ENCODE measurements around the gene LMBRD1.

DNA sequence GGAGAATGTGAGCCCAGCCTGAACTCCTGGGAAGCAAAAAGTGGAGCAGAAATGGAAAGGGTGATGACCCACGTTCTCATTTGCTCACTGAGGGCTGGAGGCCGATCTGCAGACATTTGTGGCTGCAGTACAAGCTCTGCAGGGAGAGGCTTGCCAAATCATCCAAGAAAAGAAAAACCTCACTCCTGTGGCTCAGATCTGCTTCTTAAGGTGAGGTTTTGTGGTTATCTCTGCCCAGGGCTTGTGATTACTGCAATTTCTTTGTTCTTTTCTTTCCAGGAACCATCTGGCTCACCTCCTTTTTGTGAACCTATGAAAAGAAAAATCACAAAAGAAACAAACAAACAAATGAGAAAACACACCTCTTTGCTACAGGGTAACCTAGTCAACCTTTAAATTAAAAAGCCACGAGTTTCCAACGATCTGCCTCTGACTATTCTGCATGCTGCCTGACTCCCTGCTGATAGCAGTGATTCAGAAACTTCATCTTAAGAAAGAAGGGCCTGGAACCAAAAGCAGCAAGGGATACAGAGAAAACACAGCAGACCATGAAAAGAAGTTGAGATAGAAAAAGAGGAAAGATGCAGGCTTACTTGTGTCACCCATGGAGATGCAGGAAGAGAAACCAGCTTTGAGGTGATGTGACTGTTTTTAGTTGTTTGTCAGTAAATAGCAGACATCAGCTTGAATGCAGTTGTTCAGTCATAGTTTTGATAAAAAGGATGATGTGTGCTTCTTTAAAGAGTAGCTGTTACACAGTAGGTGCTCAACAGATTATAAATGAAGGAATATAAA is 165.1 kb downstream of the LMBRD1 start:
- TF ChIP-seq SP1 (IDR thresholded peaks at IDR 0.05) (no peak), ARNT (IDR thresholded peaks at IDR 0.05) (no peak), TARDBP (IDR thresholded peaks at IDR 0.05) (no peak), L3MBTL2 (conservative IDR thresholded peaks at IDR 0.05) (no peak), FOXA1 (IDR thresholded peaks at IDR 0.05) (no peak), SUZ12 (IDR thresholded peaks at IDR 0.05) (no peak), HDGF (IDR thresholded peaks at IDR 0.05; ENCODE audit: borderline replicate concordance) (no peak), FOXM1 (IDR thresholded peaks at IDR 0.05; ENCODE audit: borderline replicate concordance) (no peak), NFRKB (IDR thresholded peaks at IDR 0.05) (no peak), ELF4 (IDR thresholded peaks at IDR 0.05) (no peak), BHLHE40 (IDR thresholded peaks at IDR 0.05; ENCODE audit: borderline replicate concordance) (no peak), LEF1 (IDR thresholded peaks at IDR 0.05; ENCODE audit: borderline replicate concordance) (no peak), FOXK2 (IDR thresholded peaks at IDR 0.05) (no peak)
- TF ChIP-seq, protein P1, sequence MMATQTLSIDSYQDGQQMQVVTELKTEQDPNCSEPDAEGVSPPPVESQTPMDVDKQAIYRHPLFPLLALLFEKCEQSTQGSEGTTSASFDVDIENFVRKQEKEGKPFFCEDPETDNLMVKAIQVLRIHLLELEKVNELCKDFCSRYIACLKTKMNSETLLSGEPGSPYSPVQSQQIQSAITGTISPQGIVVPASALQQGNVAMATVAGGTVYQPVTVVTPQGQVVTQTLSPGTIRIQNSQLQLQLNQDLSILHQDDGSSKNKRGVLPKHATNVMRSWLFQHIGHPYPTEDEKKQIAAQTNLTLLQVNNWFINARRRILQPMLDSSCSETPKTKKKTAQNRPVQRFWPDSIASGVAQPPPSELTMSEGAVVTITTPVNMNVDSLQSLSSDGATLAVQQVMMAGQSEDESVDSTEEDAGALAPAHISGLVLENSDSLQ (IDR thresholded peaks at IDR 0.05) = no peak
